Uterus (tissue), 4 donors: ENCODE results near the gene SIRT3. TPM values are rescaled to one million over a fixed set of nuclear protein-coding genes. Genes with fewer than 3 reads are reported as not detected.
A peak's percentile ranks its signal among the peaks of the same experiment; 100 is the strongest.

ENCODE experiments used
- DNase-seq, 2 donors: peaks; one replicate each; pipeline ENCODE4 v3.0.0-alpha.2; 2019 to 2020
- H3K27ac ChIP-seq, 2 donors: fragments of 200-600 bp; sonication (generic); 1 replicate in 1 of 2; 2 replicates in 1 of 2; pipeline ENCODE4 v1.5.1; 2016 to 2018
- H3K27me3 ChIP-seq, 2 donors: fragments of 200-600 bp; sonication (generic); one replicate each; pipeline ENCODE4 v1.5.1; 2018 to 2019; ENCODE audit warnings: control low read depth in 1 of 2
- H3K36me3 ChIP-seq, 2 donors: fragments of 200-600 bp; sonication (generic); one replicate each; pipeline ENCODE4 v1.5.1; 2019; ENCODE audit warnings: control low read depth in 1 of 2
- H3K4me1 ChIP-seq, 2 donors: fragments of 200-600 bp; sonication (generic); one replicate each; pipeline ENCODE4 v1.5.1; 2018 to 2019; ENCODE audit warnings: control low read depth in 1 of 2
- H3K4me3 ChIP-seq, 2 donors: fragments of 200-600 bp; sonication (generic); 1 replicate in 1 of 2; 2 replicates in 1 of 2; pipeline ENCODE4 v1.5.1; 2018 to 2019; ENCODE audit warnings: mild to moderate bottlenecking in 1 of 2
- H3K9me3 ChIP-seq, 2 donors: fragments of 200-600 bp; sonication (generic); one replicate each; pipeline ENCODE4 v1.5.1; 2019; ENCODE audit warnings: control low read depth in 1 of 2
- POLR2A ChIP-seq, 2 donors: fragments of 450-650 bp; IDR thresholded peaks; one replicate each; pipeline ENCODE4 v1.6.1; 2016; ENCODE audit warnings: antibody characterized with exemption in 2 of 2, mild to moderate bottlenecking in 1 of 2, moderate library complexity in 1 of 2
- intact Hi-C: fragments of 100-400 bp; cut with DNase I; formaldehyde crosslinking; loops from one replicate; pipeline ENCODE4 v1.15.1; 2023; ENCODE audit warnings: low total_unique reads
- total RNA-seq, 4 donors: library from RNA; depleted of rRNA in 3 of 4; stranded (reverse); fragments of >200 nt in 3 of 4; gene quantifications; one replicate each; pipeline versions ENCODE4 v1.1.0 to v1.2.4, GENCODE V29; 2014 to 2023
- TF ChIP-seq, protein P1 (sequence below), 4 experiments: fragments of 200-600 bp in 2 of 4; fragments of 450-650 bp in 2 of 4; sonication (generic) in 2 of 4; IDR thresholded peaks; one replicate each; pipeline ENCODE4 v1.5.1; 2016 to 2019; ENCODE audit warnings: antibody characterized with exemption in 4 of 4, mild to moderate bottlenecking in 2 of 4, moderate library complexity in 1 of 4
- donor health status: DM: yes; HTN: yes; CAD: no.

The SIRT3 gene
- total RNA-seq, 4 donors from 2014 or later = 1.5 to 25.9 (median 9.8) TPM

DNA sequence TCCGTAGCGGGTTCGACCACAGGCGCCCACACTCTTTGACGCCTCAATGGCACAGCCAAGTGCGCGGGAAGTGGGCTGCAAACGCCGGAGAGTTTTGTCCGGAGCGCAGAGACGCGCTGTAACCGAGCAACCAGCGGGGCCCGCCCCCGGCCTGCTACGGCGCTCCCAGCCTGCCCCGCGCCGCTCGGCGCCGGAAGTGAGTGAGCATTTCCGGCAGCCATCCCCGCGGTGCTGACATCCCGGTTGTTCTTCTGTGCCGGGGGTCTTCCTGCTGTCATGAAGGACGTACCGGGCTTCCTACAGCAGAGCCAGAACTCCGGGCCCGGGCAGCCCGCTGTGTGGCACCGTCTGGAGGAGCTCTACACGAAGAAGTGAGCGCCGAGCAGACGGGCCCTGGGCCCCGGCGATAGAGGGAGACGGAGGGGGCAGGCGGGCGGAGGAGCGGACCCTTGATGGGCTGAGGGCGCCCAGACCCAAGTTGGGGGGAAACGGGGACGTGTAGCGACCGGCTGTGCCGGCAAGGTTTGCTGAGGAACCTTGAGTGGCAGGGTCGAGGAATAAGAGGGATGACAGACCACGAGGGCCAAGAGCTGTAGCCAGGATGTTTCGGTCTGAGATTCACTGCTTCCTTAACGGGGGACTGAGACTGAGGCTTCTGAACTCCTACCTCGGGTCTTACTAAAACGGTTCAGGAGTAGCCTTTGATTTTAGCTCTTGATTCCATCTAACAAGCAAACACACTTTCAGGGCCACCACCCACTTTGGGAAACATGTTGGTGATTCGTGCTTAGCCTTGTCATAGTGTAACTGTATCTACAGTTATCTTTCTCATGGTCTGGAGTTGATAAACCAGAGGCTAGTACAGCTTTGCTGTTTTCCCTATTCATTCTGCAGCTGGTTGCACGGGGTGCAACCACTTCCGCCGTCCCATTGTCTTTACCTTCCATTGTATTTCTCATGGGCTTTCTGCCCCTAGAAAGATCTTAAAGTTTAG lies 929 bp upstream of the SIRT3 start, which contains the start of gene PSMD13:
PSMD13 (plus strand) TSS at position 203 of the 994 bp plus-strand sequence; CDS start at position 277, 74 bp downstream.
- DNase-seq = peak; percentile 77 to 86
- H3K4me1 ChIP-seq = peaks cover 11 to 15% of the 10 kb centered on the region in 2 donors
- no peaks in the 10 kb centered on the region for H3K9me3 ChIP-seq
- intact Hi-C loops = no loop called here
- H3K36me3 ChIP-seq = no peaks in the 10 kb centered on the region
- peak within 1 kb of the TSS; percentile 90 to 92 for H3K27ac ChIP-seq
- H3K4me3 ChIP-seq = peak within 1 kb of the TSS; percentile 76 to 99
- peak in 1 of 2 donors; percentile 70 for TF ChIP-seq POLR2A (IDR thresholded peaks at IDR 0.05)
- TF ChIP-seq, protein P1, sequence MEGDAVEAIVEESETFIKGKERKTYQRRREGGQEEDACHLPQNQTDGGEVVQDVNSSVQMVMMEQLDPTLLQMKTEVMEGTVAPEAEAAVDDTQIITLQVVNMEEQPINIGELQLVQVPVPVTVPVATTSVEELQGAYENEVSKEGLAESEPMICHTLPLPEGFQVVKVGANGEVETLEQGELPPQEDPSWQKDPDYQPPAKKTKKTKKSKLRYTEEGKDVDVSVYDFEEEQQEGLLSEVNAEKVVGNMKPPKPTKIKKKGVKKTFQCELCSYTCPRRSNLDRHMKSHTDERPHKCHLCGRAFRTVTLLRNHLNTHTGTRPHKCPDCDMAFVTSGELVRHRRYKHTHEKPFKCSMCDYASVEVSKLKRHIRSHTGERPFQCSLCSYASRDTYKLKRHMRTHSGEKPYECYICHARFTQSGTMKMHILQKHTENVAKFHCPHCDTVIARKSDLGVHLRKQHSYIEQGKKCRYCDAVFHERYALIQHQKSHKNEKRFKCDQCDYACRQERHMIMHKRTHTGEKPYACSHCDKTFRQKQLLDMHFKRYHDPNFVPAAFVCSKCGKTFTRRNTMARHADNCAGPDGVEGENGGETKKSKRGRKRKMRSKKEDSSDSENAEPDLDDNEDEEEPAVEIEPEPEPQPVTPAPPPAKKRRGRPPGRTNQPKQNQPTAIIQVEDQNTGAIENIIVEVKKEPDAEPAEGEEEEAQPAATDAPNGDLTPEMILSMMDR (IDR thresholded peaks at IDR 0.05) = no peak
- H3K27me3 ChIP-seq = no peaks in the 10 kb centered on the region

DNA sequence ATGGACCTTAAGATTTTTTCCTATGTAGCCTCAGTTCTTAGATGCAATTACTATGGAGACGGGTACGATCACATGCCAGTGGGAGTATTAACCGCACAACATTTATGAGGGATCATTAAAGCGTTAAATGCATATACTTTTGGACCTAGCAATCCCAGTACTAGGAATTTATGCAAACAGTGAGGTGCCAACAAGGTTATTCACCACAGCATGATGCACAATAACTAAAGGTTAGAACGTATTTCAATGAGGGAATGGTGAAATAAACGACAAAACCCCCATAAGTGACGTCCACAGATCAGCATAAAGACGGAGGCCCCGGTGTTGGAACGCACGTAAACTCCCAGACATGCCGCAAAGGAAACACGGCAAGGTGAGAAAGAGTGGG lies 539 bp downstream of the SIRT3 start:
- H3K27me3 ChIP-seq = no peaks in the 10 kb centered on the region
- H3K4me1 ChIP-seq = peaks cover 11 to 15% of the 10 kb centered on the region in 2 donors
- no peak for DNase-seq
- intact Hi-C loops = no loop called here
- H3K36me3 ChIP-seq = no peaks in the 10 kb centered on the region
- H3K4me3 ChIP-seq = peak overlapping the region; percentile 76 to 94
- peak overlapping the region; percentile 90 to 92 for H3K27ac ChIP-seq
- TF ChIP-seq, protein P1 (IDR thresholded peaks at IDR 0.05) = no peak
- TF ChIP-seq POLR2A (IDR thresholded peaks at IDR 0.05) = no peak
- H3K9me3 ChIP-seq = no peaks in the 10 kb centered on the region

DNA sequence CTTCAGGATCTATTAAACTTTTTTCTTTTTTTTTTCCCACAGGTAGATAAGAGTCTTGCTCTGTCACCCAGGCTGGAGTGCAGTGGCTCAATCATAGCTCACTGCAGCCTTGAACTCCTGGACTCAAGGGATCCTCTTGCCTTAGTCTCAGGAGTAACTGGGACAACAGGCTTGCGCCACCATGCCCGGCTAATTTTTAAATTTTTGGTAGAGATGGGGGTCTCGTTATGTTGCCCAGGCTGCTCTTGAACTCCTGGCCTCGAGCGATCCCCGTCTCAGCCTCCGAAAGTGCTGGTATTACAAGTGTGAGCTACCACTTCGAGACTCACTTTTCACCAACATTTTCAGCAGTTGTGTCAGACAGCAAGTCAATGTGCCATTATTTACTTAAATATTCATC lies 962 bp downstream of the SIRT3 start:
- no peak for DNase-seq

DNA sequence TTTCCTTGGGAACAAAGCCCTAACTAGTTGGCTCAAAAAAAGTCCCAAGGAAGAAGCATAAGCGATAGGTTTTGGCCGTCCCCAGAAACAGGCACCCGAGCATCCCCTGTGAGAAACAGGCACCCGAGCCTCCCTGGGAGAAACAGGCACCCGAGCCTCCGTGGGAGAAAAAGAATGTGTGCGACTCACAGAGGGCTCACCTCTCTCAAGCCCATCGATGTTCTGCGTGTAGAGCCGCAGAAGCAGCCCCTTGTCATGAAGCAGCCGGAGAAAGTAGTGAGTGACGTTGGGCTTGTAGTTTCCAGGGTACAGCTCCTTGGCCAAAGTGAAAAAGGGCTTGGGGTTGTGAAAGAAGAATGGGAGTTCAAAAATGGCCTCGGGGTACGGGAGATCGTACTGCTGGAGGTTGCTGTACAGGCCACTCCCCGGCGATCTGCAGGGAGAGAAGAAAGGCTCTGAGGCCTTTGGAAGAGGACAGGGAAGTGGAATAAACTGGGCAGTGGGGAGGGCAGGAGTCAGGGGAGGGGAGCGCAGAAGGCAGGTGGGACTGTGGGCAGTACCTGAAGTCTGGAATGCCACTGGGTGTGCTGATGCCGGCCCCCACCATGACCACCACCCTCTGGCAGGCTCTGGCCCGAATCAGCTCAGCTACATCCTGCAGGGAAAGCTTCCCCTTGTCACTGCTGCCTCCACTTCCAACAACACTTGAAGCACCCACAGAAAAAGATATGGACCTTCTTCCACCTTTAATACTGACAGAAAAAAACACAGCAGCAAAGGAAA lies 3.2 kb downstream of the SIRT3 start:
- H3K27me3 ChIP-seq = no peaks in the 10 kb centered on the region
- H3K36me3 ChIP-seq = no peaks in the 10 kb centered on the region
- no peaks in the 10 kb centered on the region for H3K9me3 ChIP-seq
- H3K4me1 ChIP-seq = peaks cover 10% of the 10 kb centered on the region in 2 donors
- TF ChIP-seq, protein P1 (IDR thresholded peaks at IDR 0.05) = no peak
- TF ChIP-seq POLR2A (IDR thresholded peaks at IDR 0.05) = no peak
- no peak overlapping the region for H3K4me3 ChIP-seq
- DNase-seq = no peak
- intact Hi-C loops = no loop called here
- no peak overlapping the region for H3K27ac ChIP-seq

More for the DNA sequence above, 962 bp downstream of the SIRT3 start:
- intact Hi-C loops = no loop called here
- no peak for TF ChIP-seq POLR2A (IDR thresholded peaks at IDR 0.05)
- TF ChIP-seq, protein P1 (IDR thresholded peaks at IDR 0.05) = no peak
- H3K9me3 ChIP-seq = no peaks in the 10 kb centered on the region
- H3K27ac ChIP-seq = peak overlapping the region; percentile 90 to 92
- H3K27me3 ChIP-seq = no peaks in the 10 kb centered on the region
- H3K4me1 ChIP-seq = peaks cover 11 to 15% of the 10 kb centered on the region in 2 donors
- H3K36me3 ChIP-seq = no peaks in the 10 kb centered on the region
- H3K4me3 ChIP-seq = peak overlapping the region; percentile 76 to 94
